Gastrocnemius medialis (tissue), 4 donors: Measurements from ENCODE around the gene LIAS.

Source experiments
- CTCF ChIP-seq, 5 experiments: fragments of 450-650 bp in 3 of 5; fragments of 200-600 bp in 2 of 5; sonication (generic) in 2 of 5; IDR thresholded peaks in 4 of 5; conservative IDR thresholded peaks in 1 of 5; 1 replicate in 4 of 5; 2 replicates in 1 of 5; pipeline ENCODE4 v1.5.1; 2016 to 2019; ENCODE audit warnings: antibody characterized with exemption in 5 of 5, mild to moderate bottlenecking in 3 of 5, moderate library complexity in 3 of 5
- POLR2A ChIP-seq, 2 donors: fragments of 450-650 bp; IDR thresholded peaks; one replicate each; pipeline ENCODE4 v1.6.1; 2017; ENCODE audit warnings: antibody characterized with exemption in 2 of 2, mild to moderate bottlenecking in 2 of 2, moderate library complexity in 2 of 2

DNA sequence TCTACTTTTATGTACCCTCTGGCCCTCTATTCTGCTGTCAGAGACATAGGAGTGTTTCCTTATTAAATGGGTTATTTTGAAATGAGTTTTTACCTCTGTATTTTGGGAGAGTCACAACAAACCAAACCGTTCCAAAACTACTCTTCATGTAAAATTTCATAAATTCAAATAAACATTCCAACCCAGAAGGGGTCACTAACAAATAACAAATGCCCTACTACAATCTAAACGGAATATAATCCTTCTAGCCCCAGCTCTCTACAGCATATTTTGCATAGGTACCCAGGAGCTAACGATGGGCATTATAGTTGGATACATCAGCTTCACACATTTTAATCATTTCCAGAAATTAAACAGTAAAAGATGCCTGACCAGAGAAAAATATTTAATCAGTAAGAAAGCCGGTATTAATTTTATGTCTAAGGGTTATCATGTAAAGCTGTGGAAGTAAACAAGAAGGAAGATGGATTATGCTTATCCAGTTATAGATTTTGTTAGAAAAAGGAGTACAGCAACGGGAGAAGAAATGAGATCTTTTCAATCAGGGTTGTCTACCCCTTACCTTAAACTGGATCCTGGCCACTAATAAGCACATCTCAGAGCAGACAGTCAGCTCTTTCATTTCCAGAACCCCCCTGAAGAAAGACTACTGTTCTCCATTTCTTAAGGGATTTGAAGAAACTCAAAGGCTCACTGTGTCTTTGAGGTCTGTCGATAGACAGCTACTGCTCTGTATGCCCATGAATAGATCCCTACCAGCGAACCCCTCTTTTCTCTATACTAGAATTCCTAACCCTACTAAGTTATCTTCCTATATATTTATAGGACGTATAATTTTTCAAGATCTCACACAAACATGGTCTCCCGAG, 67.2 kb downstream of the LIAS start:
- TF ChIP-seq POLR2A (IDR thresholded peaks at IDR 0.05) (no peak), CTCF (IDR thresholded peaks at IDR 0.05 in 4 of 5, conservative IDR thresholded peaks at IDR 0.05 in 1 of 5) (no peak)
